HG03521 (cell line): Measurements from ENCODE around the gene SIRT3.
A peak's percentile ranks its signal among the peaks of the same experiment; 100 is the strongest.

ENCODE experiments used
- ATAC-seq: cut with Tn5 transposase; IDR thresholded peaks from one replicate; pipeline ENCODE4 v1.9.1; 2021; ENCODE audit warnings: mild to moderate bottlenecking, moderate library complexity; ENCODE audit not compliant: unreplicated experiment

The SIRT3 gene

DNA sequence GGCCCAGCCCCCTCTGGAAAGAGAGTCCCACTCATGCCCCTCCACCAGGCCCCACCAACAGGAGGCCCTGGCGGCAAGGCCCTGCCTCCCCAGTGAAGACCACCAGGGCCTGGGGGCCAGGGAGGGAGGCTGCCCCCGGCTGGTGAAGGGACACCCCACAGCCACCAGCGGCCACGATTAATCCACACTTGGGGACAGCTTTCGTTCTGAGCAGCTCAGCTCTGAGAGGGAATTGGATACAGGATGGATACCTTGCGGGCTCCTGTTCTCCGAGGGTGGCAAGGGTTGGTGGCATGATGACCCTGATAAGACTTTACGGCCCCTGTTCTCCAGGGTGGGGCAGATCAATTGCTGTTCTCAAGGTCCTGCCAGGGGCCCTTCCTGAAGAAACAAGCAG, 35.2 kb upstream of the SIRT3 start:
- no peak for ATAC-seq

GRCh38 chr11:270451-271318, 34.5 kb upstream of the SIRT3 start:
- ATAC-seq: no peak

DNA sequence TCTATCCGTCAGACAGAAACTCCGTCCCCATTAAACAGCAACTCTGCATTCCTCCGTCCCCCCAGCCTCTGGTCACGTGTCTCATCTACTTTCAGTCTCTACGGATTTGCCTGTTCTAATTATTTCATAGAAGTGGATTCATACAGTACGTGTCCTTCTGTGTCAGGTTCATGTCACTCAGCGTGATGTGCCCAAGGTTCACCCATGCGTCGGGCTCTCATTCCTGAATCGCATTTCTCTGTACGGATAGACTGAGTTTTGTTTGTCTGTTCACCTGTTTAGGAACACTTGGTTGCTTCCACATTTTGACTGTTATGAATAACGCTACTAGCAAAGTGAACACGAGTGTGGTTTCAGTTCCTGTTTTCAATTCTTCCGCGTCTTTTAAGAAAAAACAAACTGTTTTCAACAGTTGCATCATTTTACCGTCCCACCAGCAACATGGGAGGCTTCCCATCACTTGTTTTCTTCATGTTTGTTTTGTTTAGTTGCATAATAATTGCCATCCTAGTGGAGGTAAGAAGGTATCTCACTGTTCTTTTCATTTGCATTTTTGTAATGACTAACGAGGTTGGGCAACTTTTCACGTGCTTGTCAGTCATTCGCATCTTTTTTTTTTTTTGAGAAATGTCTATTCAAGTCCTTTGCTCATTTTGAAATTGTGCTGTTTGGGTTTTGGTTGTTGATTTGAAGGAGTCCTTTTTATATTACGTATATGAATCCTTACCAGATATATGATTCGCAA, 33.2 kb upstream of the SIRT3 start:
- peak; percentile 61 for ATAC-seq

DNA sequence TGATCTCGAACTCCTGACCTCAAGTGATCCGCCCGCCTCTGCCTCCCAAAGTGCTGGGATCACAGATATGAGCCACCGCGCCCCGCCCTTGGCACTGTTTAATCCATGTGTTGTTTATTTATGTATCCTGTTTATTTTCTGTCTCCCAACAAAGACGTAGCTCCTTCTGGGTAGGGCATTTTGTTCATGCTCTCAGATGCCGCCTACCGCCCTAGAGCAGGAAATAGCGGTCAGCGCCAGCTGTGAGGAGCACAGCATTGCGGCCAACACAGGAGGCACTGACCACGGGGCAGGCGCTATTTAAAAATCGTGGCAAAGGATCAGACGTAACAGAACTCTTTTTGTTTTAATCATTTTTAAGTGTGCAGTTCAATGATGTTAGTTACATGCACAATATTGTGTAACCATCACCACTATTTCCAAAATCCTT, 32.6 kb upstream of the SIRT3 start:
- ATAC-seq: peak; percentile 52

- ATAC-seq: no peak
These were observed 31.4 kb upstream of the SIRT3 start for GRCh38 chr11:267491-267994.

GRCh38 chr11:266676-267439, 30.7 kb upstream of the SIRT3 start:
- ATAC-seq: no peak

DNA sequence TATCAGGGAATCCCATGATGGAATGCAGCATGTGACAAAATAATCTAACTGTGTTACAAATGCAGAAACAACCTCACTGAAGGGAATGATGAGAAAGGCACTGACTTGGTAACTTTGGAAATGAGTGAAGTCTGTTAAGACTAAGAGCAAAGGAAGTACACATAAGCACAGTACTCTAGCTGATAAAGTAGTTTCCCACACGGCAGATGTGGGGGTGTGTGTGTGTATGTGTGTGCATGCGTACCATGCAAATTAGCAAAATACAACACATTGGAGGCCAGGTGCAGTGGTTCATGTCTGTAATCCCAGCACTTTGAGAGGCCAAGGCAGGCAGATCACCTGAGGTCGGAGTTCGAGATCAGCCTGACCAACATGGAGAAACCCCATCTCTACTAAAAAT, 25.5 kb upstream of the SIRT3 start:
- ATAC-seq: no peak

GRCh38 chr11:259413-259812, 23.3 kb upstream of the SIRT3 start:
- no peak for ATAC-seq

- no peak for ATAC-seq
These were observed 21.8 kb upstream of the SIRT3 start for GRCh38 chr11:257766-258493.

GRCh38 chr11:256952-257737, 21.0 kb upstream of the SIRT3 start:
- no peak for ATAC-seq

DNA sequence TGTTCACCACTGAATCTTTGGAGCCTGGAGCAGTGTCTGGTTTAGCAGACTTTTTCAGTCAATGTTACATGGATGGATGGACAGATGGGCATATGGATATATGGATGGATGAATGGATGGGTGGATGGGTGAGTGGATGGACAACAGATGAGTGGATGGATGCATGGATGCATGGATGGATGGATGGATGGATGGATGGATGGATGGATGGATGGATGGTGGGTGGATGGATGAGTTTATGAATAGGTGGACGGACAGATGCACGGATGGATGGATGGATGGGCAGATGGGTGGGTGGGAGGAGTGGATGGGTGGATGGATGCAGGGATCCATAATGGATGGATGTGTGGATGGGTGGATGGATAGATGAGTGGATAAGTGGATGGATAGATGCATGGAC, 19.7 kb upstream of the SIRT3 start:
- ATAC-seq: no peak

DNA sequence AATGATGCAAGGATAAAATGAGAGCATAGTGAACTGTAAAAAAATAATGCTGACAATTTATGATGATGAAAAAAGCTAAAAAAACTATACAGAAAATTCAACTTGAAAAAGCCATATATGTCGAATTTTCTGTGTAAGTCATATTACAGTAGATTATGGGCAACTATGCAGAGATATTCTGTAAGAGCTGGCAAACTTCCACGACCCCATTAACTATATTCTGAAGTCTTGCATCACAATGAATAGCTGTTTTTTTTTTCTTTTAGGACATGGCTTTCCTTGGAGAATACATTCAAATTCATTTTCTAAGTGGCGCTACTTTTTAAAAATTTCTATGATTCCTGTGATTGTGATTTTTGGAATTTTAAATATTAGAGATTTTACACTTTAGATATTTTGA, 19.0 kb upstream of the SIRT3 start:
- ATAC-seq: no peak

DNA sequence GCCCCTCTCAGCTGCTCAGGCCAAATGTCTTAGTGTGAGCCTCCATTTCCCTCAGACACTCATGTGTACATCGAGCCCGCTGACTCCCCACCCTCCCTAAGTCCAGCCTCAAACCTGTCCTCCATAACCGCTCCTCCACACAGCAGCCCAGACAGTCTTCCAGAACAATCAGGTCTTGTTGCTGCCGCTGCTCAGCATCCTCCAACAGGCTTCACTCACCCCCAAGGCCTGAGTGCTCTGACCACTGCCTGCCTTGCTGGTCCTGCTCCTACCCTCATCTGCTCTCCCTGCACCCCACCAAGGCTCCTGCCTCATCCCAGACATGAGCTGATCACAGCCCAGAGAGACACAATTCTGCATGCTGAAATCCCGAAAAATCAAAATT, 17.7 kb upstream of the SIRT3 start:
- ATAC-seq: no peak

GRCh38 chr11:253160-253885, 17.2 kb upstream of the SIRT3 start:
- ATAC-seq: no peak

DNA sequence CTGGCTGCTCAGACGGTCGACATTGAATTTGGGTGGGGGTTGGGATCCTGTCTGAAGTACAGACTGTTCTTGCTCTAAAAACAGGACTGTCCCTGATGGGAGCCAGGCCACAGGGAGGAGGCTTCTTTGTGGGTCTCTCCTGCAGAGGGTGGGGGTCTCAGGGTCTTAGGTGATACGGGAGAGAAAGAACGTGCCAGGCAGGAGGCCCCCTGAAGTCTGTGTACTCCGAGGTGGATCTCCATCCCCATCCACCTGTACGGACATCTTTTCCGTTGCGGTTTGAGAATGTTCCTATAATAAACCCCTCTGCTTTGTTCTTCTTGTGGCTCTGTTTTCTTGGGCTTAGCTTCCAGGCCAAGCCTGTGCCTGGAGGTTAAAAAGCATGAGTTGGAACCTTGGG, 16.5 kb upstream of the SIRT3 start:
- ATAC-seq: no peak

GRCh38 chr11:251550-251949, 15.4 kb upstream of the SIRT3 start:
- no peak for ATAC-seq

GRCh38 chr11:250740-251299, 14.7 kb upstream of the SIRT3 start:
- no peak for ATAC-seq

GRCh38 chr11:250274-250673, 14.1 kb upstream of the SIRT3 start:
- ATAC-seq: no peak

GRCh38 chr11:249062-249461, 12.9 kb upstream of the SIRT3 start:
- no peak for ATAC-seq
